Astrocyte (in vitro differentiated cells and primary cell): ENCODE measurements around the gene PI4KB. TPM values are rescaled to one million over a fixed set of nuclear protein-coding genes. Genes with fewer than 3 reads are reported as not detected.

Source experiments
- DNase-seq: peaks from one replicate; pipeline ENCODE4 v3.0.0-alpha.2; 2010; ENCODE audit warnings: low read depth
- FAIRE-seq: peaks from 2 replicates; lab custom pipeline; 2011; peaks lifted over from hg19 to GRCh38; lab: Jason Lieb, UNC
- H2AFZ ChIP-seq: 2 replicates; pipeline ENCODE4 v1.6.0; 2012; ENCODE audit warnings: low read depth, low read length, inconsistent platforms
- H3K27ac ChIP-seq: 2 replicates; pipeline ENCODE4 v1.5.1; 2011; ENCODE audit warnings: low read depth, low read length, inconsistent platforms
- H3K27me3 ChIP-seq: 2 replicates; pipeline ENCODE4 v1.6.0; 2011; ENCODE audit warnings: low read length, inconsistent platforms; ENCODE audit not compliant: insufficient read depth
- H3K36me3 ChIP-seq: 2 replicates; pipeline ENCODE4 v1.5.1; 2011; ENCODE audit warnings: low read length, inconsistent platforms; ENCODE audit not compliant: insufficient read depth
- H3K4me1 ChIP-seq: 2 replicates; pipeline ENCODE4 v1.5.1; 2011; ENCODE audit warnings: low read length, inconsistent platforms; ENCODE audit not compliant: insufficient read depth
- H3K4me2 ChIP-seq: 2 replicates; pipeline ENCODE4 v1.6.0; 2012; ENCODE audit warnings: low read length, inconsistent platforms
- H3K4me3 ChIP-seq: 2 replicates; pipeline ENCODE4 v1.5.1; 2011; ENCODE audit warnings: low read depth, mild to moderate bottlenecking, low read length, inconsistent platforms; ENCODE audit not compliant: insufficient read depth
- H3K79me2 ChIP-seq: 2 replicates; pipeline ENCODE4 v1.6.0; 2012; ENCODE audit warnings: mild to moderate bottlenecking, low read length, inconsistent platforms; ENCODE audit not compliant: insufficient read depth
- H3K9ac ChIP-seq: 2 replicates; pipeline ENCODE4 v1.6.0; 2012; ENCODE audit warnings: mild to moderate bottlenecking, low read length, inconsistent platforms
- H3K9me3 ChIP-seq: 2 replicates; pipeline ENCODE4 v1.5.1; 2012; ENCODE audit warnings: low read depth, mild to moderate bottlenecking, low read length, inconsistent platforms; ENCODE audit not compliant: insufficient read depth
- H4K20me1 ChIP-seq: 2 replicates; pipeline ENCODE4 v1.6.0; 2012; ENCODE audit warnings: low read length, inconsistent platforms; ENCODE audit not compliant: insufficient read depth
- H3K27ac Mint-ChIP-seq: one replicate; pipeline ENCODE4 v1.8.0; 2021; ENCODE audit warnings: mild to moderate bottlenecking, mixed read lengths; ENCODE audit not compliant: unreplicated experiment
- H3K27me3 Mint-ChIP-seq: one replicate; pipeline ENCODE4 v1.8.0; 2021; ENCODE audit warnings: low read depth, mixed read lengths; ENCODE audit not compliant: unreplicated experiment
- H3K36me3 Mint-ChIP-seq: one replicate; pipeline ENCODE4 v1.8.0; 2021; ENCODE audit warnings: low read depth, mixed read lengths; ENCODE audit not compliant: unreplicated experiment
- H3K4me1 Mint-ChIP-seq: one replicate; pipeline ENCODE4 v1.8.0; 2021; ENCODE audit warnings: low read depth, mixed read lengths; ENCODE audit not compliant: unreplicated experiment
- H3K4me3 Mint-ChIP-seq: one replicate; pipeline ENCODE4 v1.8.0; 2021; ENCODE audit warnings: mild to moderate bottlenecking, moderate library complexity, mixed read lengths; ENCODE audit not compliant: unreplicated experiment
- H3K9me3 Mint-ChIP-seq: one replicate; pipeline ENCODE4 v1.8.0; 2021; ENCODE audit warnings: mild to moderate bottlenecking, mixed read lengths; ENCODE audit not compliant: unreplicated experiment
- CTCF ChIP-seq: IDR thresholded peaks from 2 replicates; pipeline ENCODE4 v1.5.1; 2011; ENCODE audit warnings: low read depth, mild to moderate bottlenecking, inconsistent platforms, low read length, moderate library complexity; ENCODE audit not compliant: insufficient read depth
- EZH2 ChIP-seq: IDR thresholded peaks from 2 replicates; pipeline ENCODE4 v1.6.1; 2012; ENCODE audit warnings: mild to moderate bottlenecking, low read length, inconsistent platforms; ENCODE audit not compliant: insufficient read depth
- total RNA-seq: library from RNA; stranded (reverse); gene quantifications from 2 replicates; pipeline ENCODE4 v1.2.1, GENCODE V29; 2021

The PI4KB gene
- total RNA-seq, 1 donor from 2014 or later: 67.8 TPM

DNA sequence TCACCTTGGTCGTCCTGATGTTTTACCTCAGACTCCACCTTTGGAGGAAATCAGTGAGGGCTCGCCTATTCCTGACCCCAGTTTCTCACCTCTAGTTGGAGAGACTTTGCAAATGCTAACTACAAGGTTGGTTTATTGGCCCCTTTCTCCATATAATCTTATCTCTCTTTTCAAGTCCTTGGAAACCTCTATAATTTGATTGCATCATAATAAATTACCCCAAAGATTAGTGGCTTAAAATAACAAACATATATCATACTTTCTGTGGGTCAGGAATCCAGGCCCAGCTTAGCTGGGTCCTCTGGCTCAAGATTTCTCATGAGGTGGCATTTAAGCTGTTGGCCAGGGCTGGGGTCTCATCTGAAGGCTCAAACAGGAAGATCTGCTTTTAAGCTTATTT, 84.8 kb downstream of the PI4KB start:
- Histone ChIP-seq H3K27ac (no peak overlapping the region), H3K9me3 (no peaks in the 10 kb centered on the region), H3K9ac (no peak overlapping the region), H3K36me3 (peaks cover 75% of the 10 kb centered on the region), H4K20me1 (peaks cover 23% of the 10 kb centered on the region), H3K79me2 (peaks cover 14% of the 10 kb centered on the region), H3K4me2 (no peak overlapping the region), H3K4me3 (no peak overlapping the region), H3K27me3 (no peaks in the 10 kb centered on the region), H2AFZ (no peak overlapping the region), H3K4me1 (peaks cover 15% of the 10 kb centered on the region)
- peaks cover 17% of the 10 kb centered on the region for H3K4me1 Mint-ChIP-seq
- H3K9me3 Mint-ChIP-seq: no peaks in the 10 kb centered on the region
- TF ChIP-seq EZH2 (no peak), CTCF (no peak)
- no peak for DNase-seq
- peaks cover 33% of the 10 kb centered on the region for H3K36me3 Mint-ChIP-seq
- H3K27ac Mint-ChIP-seq: no peak overlapping the region
- H3K27me3 Mint-ChIP-seq: no peaks in the 10 kb centered on the region
- no peak overlapping the region for H3K4me3 Mint-ChIP-seq
- FAIRE-seq: no peak

Other genes starting within 250 kb of the PI4KB start
- 7.4 and 7.5 TPM in 2 replicates for gene SEMA6C, start 180.8 kb downstream of the PI4KB start, total RNA-seq
- gene TNFAIP8L2, start 170.8 kb downstream of the PI4KB start, total RNA-seq: not detected in 2 replicates
- gene LYSMD1, start 161.5 kb downstream of the PI4KB start, total RNA-seq: 9.5 and 9.9 TPM in 2 replicates
- 64.3 and 66.5 TPM in 2 replicates for gene SCNM1, start 161.3 kb downstream of the PI4KB start, total RNA-seq
- 1.4 TPM in 1 of 2 replicates, not detected in the other for gene TMOD4, start 151.4 kb downstream of the PI4KB start, total RNA-seq
- gene VPS72, start 137.2 kb downstream of the PI4KB start, total RNA-seq: 59.0 and 62.2 TPM in 2 replicates
- 104 and 121 TPM in 2 replicates for gene PIP5K1A, start 128.9 kb downstream of the PI4KB start, total RNA-seq
- 154 and 171 TPM in 2 replicates for gene PSMD4, start 72.7 kb downstream of the PI4KB start, total RNA-seq
- 15.4 and 19.1 TPM in 2 replicates for gene ZNF687, start 45.1 kb downstream of the PI4KB start, total RNA-seq
- 55.3 and 61.3 TPM in 2 replicates for gene RFX5, start 19.8 kb upstream of the PI4KB start, total RNA-seq
- gene SELENBP1, start 45.3 kb upstream of the PI4KB start, total RNA-seq: 7.2 and 7.3 TPM in 2 replicates
- 314 and 316 TPM in 2 replicates for gene PSMB4, start 72.2 kb upstream of the PI4KB start, total RNA-seq
- 58.8 and 63.9 TPM in 2 replicates for gene POGZ, start 132.1 kb upstream of the PI4KB start, total RNA-seq
- 8.8 and 8.9 TPM in 2 replicates for gene CGN, start 184.0 kb upstream of the PI4KB start, total RNA-seq
- 74.1 and 90.6 TPM in 2 replicates for gene TUFT1, start 212.9 kb upstream of the PI4KB start, total RNA-seq